HG02884 (cell line): ENCODE measurements around the gene RPUSD1.

ENCODE experiments used
- ATAC-seq: cut with Tn5 transposase; IDR thresholded peaks from one replicate; pipeline ENCODE4 v1.9.1; 2021; ENCODE audit warnings: mild to moderate bottlenecking, moderate library complexity; ENCODE audit not compliant: unreplicated experiment

Gene RPUSD1

DNA sequence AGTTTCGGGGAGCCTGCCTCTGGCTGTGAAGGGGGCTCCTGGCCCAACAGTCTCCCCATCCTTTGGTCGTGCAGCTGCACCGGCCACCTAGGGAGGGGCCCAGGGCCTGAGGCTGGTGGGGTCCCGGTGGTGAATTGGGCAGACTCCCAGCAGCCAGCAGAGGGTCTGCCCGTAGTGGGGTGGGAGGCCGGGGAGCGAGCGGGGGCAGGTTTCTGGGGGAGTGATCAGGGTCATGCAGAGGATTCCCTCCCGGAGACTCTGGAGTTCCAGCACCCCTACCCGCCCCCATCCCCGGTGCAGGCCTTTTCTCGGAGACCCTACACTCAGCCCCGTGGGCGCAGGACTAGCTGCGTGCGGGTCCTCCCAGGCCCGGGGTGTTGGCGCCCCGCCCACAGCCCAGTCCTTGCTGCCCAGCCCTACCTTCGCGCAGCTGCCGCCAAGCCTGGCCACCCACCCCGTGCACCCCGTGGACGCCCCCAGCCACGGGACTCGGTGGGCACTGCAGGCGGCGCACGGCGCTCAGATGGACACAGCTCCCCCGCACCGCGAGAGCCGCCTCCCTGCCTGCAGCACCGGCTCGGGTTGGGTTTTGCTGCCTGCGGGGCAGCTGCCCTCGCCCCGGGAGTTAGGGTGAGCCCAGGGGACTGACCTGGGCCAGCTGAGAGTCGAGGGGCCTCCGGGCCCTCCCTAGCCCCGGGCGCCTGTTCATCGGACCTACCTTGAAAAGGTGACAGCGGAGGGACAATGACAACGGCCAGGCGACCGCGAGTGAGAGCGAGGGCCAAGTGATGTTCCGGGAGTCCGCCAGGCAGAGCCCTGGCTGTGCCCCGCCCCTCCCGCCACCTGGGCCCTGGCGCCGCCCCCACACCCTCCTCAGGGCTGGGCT, 12.0 kb upstream of the RPUSD1 start, which contains the start of gene GNG13:
TSS of gene GNG13 (minus strand) at position 787 of the 886 bp plus-strand sequence. CDS start 1,657 bp downstream, outside the sequence.
- no peak for ATAC-seq

DNA sequence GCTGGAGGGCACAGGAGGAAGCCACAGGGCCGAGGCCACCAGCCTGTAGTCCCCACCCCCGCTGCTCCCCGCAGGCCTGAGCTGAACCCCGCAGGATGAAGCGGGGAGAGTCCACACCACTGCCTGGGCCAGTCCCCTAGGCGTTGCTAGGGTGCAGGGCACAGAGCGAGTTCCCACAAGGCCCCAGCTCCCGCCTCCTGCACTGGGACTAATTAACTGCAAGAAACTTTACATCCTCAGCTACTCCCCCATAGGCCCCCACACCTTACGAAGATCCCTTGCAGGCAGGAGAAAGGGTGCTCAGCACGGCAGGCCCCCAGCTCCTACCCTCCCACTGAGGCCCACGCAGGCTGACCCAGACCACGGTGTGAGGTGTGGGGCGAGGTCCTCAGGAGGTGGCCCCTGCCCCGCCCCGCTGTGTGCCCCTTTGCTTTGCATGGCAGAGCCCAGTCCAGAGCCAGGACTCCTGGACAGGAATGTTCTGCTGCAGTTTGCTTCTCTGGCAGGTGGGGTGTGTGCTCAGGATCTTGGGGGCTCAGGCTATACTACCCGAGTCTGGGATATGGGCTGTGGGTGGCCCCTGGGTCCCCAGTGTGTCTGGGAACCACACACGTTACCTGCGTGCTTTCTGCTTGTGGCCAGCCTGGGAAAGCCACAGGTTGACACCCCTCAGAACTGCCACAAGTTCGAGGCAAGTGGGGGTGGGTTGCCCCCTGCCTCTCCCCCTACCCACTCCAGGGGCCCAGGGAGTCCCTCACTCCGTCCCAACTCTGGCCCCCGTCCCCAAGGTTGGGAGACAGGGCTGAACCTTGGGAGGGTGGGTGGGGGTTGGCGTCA, 11.1 kb upstream of the RPUSD1 start:
- no peak for ATAC-seq

DNA sequence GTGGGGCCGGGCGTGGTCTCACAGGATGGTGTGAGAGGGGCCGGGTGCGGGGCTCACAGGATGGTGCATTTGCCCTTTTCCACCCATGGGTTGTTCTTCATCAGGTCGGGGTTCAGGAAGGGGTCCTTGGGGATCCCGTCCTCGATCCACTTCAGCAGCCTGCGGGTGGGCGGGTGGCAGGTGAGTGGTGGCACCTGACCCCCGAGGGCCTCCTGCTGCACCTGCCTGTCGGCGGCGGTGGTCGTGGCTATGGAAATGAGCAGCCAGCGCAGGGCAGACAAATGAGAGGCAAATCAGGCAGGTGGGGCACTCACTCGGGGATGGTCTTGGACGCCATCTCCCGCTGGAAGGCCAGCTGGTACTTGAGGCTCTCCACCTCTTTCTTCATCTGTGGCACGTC, 10.5 kb upstream of the RPUSD1 start:
- no peak for ATAC-seq

DNA sequence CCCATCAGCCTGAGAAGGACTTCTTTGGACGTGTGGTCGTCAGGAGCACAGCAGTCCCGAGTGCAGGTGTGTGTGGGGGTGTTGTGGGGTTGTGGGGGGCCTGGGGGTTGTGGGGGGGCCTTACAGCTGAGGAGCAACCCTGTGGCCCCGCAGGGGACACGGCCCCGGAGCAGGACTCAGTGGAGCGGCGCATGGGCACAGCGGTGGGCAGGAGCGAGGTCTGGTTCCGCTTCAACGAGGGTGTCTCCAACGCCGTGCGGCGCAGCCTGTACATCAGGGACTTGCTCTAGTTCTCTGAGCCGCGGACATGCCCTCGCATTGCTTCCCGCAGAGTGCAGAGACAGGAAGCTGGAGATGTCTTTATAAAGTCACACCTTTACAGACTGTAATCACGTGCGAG, 9.5 kb upstream of the RPUSD1 start:
- ATAC-seq = no peak

- no peak for ATAC-seq
These were observed 8.9 kb upstream of the RPUSD1 start for GRCh38 chr16:797120-797420.

- ATAC-seq = no peak
These were observed 8.3 kb upstream of the RPUSD1 start for GRCh38 chr16:796296-797119.

DNA sequence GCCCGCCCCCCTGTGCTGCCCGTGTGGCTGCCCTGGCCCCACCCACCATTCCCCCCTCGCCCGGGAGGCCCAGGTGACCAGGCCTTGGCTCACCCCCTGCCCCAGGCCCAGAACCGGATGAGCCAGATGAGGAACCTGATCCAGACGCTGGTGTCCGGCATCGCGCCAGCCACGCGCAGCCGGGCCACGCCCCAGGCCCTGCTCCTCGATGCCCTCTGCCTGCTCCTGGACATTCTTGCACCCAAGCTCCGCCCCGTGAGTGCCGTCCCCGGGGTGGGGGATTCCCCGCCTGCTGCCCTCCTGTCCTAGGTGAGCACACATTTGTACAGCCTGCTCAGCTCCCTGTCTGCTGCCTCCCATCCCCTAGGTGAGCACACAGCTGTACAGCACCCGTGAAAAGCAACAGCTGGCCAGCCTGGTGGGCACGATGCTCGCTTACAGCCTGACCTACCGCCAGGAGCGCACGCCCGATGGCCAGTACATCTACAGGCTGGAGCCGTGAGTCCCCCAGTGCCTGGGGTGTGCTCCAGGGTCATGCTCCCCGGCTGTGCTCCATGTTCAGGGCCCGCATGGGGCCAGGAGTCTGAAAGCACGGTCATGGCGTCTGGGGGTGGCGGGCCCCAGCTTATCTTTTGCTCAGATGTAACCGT, 7.5 kb upstream of the RPUSD1 start:
- no peak for ATAC-seq

GRCh38 chr16:794853-795466, 6.8 kb upstream of the RPUSD1 start:
- ATAC-seq = no peak

GRCh38 chr16:794091-794822, 6.1 kb upstream of the RPUSD1 start:
- no peak for ATAC-seq

GRCh38 chr16:793414-793813, 5.2 kb upstream of the RPUSD1 start:
- no peak for ATAC-seq

DNA sequence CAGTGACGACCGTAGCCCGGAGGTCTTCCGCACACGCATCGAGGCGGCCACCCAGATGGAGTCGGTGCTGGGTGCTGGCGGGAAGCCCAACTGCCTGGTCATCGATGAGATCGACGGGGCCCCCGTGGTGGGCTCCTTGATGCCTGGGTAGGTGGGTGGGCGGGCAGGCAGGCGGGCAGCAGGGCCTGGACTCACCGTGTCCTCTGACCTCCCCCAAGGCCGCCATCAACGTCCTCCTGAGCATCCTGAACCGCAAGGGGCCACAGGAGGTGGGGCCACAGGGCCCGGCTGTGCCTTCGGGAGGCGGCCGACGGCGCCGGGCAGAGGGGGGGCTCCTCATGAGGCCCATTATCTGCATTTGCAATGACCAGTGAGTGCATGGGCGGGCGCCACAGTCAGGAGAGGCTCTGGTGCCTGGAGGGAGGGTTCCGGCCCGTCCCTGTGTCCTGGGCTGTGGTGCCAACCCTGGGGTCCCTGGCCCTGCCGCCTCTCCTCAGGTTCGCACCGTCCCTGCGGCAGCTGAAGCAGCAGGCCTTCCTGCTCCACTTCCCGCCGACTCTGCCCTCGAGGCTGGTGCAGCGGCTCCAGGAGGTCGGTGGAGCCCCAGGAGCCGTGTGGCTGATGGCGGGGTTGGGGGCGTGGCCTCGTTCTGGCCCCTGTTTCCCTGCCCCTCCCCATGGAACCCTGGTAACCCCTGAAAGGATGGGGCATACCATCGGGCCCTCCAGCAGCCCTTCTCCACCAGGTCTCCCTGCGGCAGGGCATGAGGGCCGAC, 4.2 kb upstream of the RPUSD1 start:
- ATAC-seq = no peak

- no peak for ATAC-seq
These were observed 3.0 kb upstream of the RPUSD1 start for GRCh38 chr16:791131-791530.

- ATAC-seq = no peak
These were observed 1.9 kb upstream of the RPUSD1 start for GRCh38 chr16:790086-790485.

DNA sequence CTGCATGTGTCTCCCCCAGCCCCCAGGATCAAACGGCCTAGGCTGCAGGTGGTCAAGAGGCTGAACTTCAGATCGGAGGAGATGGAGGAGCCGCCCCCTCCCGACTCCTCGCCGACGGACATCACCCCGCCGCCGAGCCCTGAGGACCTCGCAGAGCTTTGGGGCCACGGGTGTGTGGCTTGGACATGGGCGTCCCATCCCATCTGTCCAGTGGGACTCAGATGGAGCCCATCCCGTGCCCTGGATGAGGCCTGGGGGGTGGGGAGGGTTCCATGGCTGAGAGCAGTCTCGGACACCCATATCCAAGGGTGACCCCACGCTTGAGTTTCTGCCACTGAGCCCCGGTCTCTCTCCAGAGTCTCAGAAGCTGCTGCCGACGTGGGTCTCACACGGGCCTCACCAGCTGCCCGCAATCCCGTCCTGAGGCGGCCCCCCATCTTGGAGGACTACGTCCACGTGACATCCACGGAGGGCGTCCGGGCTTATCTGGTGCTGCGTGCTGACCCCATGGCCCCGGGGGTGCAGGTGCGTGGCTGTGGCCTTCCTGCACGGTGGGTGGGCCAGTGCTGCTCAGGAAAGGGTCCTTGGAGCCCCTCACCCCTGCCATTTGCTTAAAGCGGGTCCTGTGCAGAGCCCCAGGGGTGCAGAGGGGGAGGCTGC, 1.1 kb upstream of the RPUSD1 start:
- no peak for ATAC-seq

- ATAC-seq = peak; percentile 71
These were observed 382 bp upstream of the RPUSD1 start, which contains the start of gene CHTF18 for GRCh38 chr16:788399-789126. Gene CHTF18 (plus strand): TSS chr16:788620. CDS start chr16:788685, 65 bp downstream.

GRCh38 chr16:787321-787966, 737 bp downstream of the RPUSD1 start:
- ATAC-seq = no peak
